CD4-positive, alpha-beta T cell treated with Interferon alpha-2 for 1 hour (primary cell): ENCODE data around the gene UGT1A5.

Experiments
- DNase-seq, 2 donors: peaks; one replicate each; pipeline ENCODE4 v3.0.0-alpha.2; 2020 to 2022

Gene UGT1A5

DNA sequence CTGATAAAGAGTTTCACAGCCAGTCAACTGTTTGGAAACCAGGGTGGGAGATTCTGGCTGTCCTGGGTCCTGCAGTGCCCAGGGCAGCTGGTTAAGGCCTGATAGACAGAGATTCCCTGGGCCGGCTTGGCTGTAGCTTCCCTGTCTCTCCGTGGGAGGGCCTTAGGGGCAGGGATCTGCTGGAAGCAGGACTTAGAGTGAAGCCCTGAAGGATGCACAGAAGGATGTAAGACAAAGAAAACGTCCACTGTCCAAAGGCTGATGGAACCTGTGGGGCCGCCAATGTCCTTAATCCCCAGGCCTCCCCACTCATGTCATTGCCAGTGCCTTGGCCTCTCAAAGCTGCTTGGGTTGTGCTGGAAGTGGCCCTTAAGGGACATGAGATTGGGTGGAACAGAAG, 98.4 kb downstream of the UGT1A5 start:
- no peak for DNase-seq

DNA sequence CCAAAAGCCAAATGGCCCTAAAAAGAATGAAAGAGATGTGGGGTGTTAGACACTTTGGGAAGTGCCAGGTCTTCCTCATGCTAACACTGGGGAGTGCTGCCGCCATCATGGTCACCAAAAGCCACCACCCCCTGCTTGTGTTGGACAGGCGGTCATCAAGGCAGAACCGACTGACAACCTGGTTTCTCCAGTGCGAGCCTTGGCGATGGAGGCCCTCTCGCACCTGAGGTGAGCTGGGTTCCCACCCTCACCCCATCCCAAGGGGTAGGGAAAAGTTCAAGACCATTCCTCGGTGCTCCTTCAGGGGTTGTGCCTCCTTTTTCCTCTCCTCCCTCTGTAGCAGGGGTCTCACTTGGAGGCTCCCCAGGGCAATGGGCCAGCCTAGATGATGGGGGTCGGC, 99.0 kb downstream of the UGT1A5 start:
- no peak for DNase-seq

DNA sequence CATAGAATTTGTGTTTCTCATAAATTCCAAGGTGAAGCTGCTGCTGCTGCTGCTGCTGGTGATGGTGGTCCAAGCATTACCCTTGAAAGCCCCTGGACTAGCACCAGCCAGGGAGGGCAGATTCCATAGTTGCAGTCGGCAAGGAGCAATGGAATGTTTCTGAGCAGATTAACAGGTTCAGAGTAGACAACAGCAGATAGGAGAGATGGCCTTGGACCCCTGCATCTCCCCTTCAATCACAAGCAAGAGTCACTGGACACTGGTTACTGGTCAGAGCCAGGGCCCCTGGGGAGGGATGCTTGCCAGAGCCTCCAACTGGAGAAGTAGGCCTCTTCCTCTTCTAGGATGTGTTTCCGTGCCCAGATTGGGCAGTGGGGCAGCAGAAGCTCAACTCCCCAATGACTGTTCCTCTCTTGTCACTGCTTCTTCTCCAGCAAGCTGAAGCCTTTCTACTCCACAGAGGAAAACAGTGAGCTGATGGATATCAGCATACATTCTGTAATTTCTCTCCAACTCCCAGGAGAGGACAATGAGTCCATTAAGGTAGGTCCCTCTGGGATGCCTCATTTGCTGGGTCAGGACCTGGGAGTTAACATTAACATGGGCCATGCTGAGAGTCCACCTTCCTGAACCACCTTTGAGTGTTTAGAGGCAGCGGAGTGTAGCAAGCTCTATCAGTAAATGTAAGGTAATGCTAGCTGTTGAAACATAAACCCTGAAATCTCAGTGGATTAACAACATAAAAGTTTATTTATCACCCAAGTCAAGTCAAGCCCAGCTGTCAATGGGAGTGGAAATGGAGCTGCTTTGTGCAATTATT, 100.7 kb downstream of the UGT1A5 start:
- no peak for DNase-seq

DNA sequence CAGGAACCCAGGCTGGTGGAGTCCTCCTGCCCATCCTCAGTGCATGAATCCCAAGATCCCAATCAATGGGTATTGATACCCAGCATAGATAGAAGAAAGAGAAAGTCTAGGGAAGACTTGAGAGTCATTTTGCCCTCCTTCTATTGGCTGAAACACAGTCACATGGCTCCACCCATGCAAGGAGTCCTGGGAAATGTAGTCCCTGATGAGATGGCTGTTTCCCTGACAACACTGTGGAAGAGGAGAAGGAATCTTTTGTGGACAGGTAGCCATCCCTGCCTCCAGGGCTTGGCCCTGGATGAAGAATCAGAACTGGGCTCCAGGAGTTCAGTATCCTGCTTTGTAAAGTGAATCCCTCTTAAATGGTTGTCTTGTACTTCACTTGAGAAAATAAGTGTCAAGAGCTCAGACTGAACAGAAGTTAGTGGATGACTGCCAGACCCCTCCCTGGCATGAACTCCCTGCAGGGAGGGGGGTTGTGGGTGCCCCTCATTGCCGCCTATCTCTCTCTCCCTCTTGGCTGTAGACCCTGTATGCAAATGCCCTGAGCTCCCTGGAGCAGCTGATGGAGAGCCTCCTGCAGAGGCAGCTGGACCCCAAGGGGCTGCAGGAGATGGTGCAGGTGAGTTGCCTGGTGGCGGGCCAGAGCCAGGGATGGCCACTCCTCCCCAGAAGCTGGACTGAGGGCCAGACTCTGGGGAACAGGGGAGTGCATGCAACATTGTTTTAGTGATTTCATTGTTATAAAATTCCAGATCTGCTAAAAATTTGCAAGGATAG, 101.5 kb downstream of the UGT1A5 start:
- DNase-seq, result no peak

DNA sequence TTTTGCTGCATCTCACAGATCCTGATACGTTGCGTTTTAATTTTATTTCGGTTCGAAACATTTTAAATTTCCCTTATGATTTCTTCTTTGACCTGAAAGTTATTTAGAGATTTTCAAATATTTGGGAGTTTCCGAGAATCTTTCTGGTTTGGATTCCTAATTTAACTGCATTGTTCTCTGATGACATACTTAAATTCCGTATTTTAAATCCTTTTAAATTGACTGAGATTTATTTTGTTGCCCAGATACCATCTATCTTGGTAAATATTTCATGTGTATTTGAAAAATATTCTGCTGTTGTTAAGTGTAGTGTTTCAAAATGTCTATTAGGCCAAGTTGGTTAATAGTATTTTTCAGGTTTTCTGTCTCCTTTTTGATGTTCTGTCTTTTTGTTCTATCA, 103.2 kb downstream of the UGT1A5 start:
- DNase-seq, result no peak

DNA sequence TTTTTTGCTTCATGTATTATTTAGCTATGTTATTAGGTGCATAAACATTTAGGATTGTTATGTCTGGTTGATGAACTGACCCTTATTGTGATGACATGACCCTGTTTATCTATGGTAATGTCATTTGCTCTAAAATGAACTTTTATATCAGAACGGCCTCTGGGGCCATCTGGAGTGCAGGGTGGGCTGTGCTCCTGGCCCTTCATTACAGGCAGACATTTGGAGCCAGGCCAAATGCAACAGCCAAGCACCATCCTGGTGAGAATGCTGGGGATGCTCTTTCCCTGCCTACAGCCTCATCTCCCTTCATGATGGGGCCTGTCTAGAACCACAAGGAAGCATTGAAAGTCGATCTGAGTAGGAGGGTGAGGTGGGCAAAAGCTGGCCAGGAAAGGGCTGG, 103.6 kb downstream of the UGT1A5 start:
- no peak for DNase-seq

DNA sequence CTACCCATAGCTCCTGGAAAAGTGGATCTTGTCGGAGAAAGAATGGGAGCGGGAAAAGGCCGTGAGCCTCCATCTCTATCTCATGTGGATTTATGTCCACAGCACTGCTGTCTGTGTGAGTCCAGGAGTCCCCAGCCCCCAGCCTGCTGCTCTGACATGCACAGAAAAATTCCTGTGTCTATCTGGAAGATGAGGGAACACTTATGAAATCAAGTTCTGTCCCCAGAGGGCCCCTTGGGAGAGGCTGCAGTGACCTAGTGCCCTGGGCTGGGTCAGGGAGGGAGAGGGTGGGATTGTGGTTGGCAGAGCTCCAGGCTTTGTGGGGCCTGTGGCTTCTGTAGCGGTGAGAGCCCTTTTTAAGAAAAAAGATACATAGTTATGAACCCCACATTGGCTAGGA, 104.1 kb downstream of the UGT1A5 start:
- DNase-seq, result no peak

DNA sequence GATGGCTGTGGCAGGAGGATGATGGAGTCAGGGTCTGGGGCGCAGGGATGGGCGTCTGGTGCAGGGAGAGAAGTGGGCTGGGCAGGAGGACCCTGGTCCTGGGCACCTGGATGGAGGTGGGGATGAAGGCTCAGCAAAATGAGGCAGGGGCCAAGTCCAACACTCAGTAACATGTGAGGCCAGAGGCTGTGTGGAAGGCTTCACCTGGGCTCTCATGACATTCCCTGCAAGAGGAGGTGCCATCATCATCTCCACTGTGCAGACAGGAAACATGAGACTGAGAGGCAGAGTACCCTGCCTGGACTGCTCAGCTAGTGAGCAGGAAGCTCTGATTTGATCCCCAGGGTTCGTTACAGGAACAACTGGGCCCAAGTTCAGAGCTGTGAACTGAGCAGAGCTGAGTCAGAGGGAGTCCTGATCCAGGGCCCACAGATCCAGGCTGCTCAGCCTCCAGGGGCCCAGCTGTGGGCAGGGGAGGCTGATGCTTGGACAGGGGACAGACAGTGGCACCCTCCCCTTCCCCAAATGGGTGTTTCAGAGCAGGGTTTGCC, 104.7 kb downstream of the UGT1A5 start:
- DNase-seq, result no peak

DNA sequence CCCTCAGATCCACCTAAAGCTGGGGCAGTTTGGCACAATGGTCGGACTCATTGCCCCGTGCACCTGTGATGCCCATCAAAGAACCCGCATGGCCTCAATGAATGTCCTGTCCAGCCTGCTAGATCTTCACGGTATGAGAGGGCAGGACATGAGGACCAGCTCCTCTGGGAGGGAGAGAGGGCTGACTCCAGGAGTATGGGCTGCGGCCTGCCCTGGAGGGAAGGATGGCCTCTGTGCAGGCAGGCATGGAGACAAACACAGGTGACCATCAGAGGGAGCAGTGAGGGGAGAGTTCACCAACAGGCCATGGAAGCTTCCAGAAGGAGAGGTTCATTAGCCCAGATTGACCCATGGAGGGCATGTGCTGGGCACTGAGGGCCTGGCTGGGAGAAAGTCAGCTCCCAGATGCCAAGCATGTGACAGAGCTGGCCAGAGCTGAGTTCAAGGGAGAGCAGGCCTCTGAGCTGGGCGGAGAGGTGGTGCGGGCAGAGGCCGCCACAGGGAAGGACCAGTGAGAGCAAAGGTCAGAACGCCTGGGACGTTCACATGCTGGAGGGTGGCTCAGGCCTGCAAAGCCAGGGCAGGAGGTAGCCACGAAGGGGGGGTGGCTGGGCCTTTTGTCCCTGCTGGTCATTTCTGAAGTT, 105.4 kb downstream of the UGT1A5 start:
- DNase-seq, result no peak

DNA sequence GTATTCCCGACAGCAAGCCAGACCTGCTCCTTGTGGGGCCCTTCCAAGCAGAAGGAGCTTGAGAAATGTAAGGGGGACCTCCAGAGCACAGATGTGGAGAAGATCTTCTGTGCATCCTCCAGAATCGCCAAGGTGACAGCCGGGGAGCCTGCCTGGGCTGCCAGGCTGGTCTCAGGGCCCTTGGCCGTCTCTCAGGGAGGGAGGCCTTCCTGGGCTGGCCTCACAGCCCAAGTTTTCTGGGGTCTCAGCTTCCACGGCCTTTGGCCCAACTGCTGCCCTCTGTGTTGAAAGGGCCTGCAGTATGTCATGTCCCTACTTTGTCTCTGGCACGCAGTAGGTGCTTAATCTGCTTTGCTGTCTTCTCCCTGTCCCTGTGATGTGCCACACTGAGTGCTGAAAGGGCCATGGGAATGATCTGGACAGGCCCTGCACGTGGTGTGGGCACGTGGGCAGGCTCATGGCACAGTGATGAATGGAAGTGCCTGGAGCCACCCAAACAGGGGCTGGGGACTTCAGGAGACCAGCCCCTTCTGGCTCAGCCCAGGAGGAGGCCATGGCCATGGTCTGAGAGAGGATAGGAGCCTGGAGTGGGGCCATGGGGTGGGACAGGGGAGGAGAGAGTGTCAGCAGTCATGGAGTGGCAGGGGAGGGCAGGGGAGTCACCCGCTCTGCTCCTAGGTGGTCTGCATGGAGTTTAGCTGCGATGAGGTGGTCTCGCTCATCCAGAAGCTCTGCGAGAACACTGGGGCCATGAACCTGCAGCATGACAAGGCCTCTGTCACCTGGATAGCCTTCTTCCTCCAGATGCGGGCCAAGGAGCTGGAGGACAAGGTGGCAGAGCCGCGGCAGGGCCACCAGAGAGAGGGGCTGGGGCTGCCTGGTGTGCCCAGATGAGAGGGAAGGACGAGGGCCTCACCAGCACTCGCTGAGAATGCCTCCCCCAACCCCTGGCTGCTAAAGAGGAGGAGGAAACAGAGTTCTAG, 106.2 kb downstream of the UGT1A5 start:
- no peak for DNase-seq

DNA sequence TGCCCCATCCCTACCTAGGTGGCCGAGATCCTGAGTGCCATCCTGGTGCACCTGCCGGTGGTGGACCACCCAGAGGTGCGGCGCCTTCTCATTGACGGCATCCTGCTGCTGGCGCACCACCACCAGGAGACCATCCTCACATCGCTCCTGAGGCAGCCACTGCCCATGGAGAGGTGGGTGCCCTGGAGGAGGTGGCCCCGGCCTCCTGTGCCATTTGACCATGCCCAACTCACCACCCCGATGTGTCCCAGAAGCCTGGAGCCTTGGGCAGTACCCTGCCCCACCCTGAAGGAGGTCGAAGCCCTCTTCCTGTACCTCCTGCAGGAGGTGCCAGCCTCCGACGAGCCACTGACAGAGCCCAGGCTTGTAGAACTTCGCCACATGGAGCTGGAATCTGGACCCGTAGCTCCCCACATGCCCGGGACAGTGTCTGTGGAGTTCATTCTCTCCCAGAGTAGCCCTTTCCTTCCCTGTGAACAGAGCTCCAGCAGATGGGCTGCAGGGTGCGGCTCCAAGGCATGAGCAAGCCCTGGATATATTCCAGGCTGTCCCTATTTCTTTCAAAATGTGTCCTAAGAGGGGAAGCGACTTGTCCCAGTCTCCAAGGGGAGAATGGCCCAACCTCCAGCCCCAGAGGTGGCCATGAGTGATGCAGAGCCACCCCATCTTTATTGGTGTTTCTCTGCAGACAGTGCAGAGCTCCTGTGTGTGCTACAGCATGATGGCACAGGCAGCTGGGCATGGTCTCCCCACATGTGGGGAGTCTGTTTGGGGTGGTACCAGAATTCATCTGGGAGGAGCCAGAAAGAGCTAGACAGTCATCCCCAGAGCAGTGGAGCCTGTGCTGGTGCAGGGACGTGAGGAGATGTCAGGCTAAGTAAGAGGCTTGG, 107.4 kb downstream of the UGT1A5 start:
- no peak for DNase-seq

DNA sequence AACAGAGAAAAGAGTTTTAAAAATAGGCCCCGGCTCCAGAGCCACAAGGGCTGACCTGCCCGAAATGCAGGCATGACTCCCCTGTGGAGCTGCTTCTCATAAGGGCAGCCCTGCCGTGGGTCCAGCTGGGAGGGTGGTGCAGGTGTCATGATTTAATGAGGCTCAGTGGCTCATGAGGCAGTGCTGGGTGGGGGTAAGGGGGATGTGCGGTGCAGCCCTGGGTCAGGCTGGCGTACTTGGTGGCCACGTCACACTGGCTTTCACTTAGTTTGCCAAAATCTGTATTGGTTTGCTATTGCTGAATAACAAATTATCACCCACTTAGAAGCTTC, 108.0 kb downstream of the UGT1A5 start:
- DNase-seq, result no peak

DNA sequence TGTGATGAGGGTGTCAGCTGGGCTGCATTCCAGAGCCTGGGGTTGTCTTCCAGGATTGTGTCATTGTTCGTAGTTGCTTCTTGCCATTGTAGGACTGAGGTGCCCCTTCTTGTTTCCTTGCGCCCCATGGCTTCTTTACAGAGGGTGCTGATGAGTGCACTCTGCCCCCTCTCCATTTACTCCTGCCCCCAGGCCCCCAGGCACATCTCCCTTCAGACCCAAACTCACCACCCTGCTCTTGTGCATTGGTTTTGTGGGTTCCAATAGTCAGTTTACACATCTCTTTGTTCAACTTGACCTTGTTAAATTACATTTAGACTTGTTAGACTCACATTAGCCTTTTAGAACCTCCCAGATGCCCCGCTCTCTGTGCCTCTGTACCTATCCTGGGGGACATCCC, 108.5 kb downstream of the UGT1A5 start:
- no peak for DNase-seq

DNA sequence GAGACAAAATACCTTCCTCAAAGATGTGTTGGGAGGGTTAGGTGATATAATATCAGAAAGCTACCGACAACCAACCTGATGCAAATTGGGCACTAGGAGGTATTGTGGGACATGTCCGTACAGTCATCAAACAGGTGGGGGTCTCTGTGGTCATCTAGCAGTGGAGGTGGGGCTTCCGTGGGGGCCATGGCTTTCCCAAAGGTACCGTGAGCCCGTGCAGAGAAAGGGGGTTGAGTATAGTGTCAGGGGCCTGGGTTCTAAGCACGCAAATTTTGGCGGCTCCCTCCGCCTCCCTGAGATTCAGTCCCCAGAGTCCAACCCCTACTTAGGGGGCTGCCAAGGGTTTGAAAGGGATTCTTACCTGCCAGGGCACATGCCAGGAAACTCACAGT, 109.0 kb downstream of the UGT1A5 start:
- DNase-seq, result no peak

DNA sequence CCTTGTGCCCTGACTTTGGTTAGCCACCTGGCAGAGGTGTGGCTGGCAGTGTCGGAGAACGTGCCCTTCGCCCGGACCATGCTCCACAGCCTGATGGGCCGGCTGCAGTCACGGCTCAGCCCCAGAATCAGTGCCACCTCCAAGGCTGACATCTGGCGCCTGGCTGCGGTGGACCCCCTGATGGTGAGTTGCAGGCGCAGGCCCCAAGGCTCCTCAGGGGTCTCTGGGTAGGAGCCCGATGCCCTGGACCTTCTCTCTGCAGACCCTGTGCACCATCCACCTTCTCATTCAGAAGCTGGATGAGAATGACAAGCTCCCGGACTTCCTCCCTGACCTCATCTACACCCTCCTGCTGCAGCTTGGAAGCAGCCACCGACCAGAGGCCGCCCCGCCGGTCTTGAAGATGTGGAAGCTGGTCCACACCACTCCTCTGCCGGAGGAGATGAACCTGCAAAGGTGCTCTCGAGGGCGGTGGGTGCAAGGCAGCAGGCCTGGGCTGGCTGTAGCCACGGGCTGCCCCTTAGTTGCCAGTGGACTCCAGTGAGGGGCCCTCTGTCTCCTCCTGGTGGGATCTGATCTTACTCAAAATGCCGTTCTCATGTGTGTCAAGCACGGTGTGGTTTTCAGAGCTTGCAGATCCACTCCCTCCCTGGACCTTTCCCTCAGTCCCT, 109.5 kb downstream of the UGT1A5 start:
- no peak for DNase-seq
